Epidermal melanocyte (primary cell): ENCODE results near the gene NPR2.

ENCODE experiments used
- DNase-seq: peaks from one replicate; pipeline ENCODE4 v3.0.0; 2011; ENCODE audit warnings: low spot score; ENCODE audit not compliant: insufficient read length

The NPR2 gene

DNA sequence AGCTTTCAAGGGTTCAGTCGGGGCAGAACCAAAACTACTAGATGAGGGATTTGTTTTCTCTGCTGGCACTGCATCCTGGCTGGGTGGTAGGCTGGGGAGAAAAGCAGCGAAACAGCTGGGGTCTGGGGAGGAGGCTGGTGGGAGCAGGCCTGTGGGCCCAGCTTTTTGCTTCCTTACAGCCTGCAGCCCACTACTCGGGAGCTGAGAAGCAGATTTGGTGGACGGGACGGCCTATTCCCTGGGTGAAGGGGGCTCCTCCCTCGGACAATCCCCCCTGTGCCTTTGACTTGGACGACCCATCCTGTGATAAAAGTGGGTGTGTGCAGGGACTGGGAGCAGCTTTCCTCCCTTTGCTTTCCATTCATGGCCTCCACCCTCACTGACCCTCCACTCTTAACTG is 9.1 kb downstream of the NPR2 start:
- no peak for DNase-seq

DNA sequence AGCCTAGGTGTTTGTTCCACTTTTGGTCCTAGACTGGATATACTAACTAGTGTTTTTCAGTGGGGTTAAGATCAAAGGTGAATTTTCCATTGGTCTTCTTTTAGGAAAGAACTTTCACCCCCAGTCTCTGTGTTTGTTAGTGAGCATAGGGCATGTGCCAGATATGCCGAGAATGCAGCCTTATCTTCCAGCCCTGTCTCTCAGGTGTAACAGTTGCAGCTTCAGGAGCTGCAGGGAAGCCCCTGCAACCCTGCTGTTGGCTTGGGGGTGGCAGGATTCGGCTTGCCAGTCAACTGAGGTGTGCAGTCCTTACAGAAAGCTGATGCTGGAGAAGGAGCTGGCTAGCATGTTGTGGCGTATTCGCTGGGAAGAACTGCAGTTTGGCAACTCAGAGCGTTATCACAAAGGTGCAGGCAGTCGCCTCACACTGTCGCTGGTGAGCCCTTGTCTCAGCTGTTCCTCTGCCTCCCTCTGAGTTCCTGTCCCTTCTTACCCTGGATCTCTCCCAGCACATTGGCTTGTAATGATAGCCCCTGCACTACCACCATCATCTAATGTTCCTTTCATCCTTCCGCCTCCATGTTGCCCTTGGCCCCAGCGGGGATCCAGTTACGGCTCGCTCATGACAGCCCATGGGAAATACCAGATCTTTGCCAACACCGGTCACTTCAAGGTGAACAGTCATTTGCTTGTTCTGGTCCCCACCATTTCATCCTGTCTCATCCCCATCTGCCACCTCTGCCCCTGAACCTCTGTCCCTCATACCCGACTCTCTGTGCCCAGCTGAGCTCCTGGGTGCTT is 10.1 kb downstream of the NPR2 start:
- DNase-seq: no peak

DNA sequence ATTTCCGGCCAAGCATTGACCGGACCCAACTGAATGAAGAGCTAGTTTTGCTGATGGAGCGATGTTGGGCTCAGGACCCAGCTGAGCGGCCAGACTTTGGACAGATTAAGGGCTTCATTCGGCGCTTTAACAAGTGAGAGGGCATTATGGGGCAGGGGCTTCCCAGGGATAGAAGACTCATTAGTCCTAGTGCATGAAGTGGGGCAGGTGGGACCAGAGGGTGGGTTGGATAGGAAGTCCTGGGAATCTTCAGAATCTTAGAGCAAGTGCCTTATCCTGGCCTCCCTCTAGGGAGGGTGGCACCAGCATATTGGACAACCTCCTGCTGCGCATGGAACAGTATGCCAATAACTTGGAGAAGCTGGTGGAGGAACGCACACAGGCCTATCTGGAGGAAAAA is 14.7 kb downstream of the NPR2 start:
- DNase-seq: no peak

DNA sequence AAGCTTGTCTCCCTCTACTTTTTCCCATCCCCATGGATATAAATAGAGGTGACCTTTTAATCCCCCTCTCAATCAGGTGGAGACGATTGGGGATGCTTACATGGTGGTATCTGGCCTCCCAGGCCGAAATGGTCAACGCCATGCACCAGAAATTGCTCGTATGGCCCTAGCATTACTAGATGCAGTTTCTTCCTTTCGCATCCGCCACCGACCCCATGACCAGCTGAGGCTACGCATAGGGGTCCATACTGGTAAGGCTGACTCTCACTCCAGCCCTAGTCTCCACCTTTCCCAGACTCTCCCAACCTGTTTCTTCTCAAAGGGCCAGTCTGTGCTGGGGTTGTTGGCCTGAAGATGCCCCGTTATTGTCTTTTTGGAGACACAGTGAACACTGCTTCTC is 17.0 kb downstream of the NPR2 start:
- no peak for DNase-seq

DNA sequence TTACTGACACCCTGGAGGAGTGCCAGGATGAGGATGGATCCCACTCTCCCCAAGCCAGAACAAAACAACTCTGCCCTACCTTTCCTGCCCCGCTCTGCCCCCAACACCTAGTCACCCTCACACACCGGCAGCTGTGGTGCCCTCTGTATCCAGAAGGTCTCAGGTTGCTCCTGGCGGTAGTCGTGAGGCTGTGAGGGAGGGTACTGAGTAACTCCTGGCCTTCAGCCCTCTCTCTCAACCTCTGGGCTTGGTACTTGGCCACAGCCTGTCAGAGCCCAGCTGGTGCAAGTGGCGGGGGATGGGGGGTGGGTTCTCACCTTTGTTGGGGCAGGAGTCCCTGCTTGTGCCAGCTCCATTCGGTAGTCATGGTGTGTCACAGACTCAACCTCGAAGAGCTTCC is 18.7 kb downstream of the NPR2 start:
- no peak for DNase-seq

- no peak for DNase-seq
These were observed 20.1 kb downstream of the NPR2 start for GRCh38 chr9:35811381-35812024.

DNA sequence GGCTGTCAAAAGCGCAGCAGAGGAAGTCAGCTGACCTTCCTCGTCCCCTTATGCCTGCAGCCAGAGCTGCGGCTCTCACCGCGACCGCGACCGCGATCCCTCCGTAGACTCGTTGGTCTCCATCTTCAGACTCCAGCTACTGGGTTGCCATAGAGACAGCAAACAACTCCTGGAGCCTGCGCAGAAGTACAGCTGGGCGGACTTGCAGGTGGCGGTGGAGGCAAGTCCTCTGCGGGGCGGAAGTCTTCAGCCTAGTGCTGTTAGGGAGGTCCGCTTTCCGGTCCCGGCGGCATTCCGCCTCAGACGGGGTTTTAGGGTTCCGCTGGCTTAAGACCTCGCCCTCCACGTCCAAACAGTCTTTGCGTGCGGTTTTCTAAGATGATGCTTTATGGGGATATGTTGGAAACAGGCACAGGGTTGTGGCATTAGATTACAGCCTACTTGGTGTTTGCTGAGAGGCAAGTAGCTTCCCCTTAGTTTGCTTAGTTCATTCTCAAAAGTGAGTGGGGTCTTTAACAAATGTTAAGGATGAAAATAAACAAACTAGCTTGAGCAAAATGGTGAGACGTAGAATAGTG is 20.7 kb downstream of the NPR2 start, which contains the start of gene SPAG8:
TSS of gene SPAG8 (minus strand) at position 238 of the 578 bp plus-strand sequence. CDS start at position 123, 115 bp downstream.
- peak; percentile 94 for DNase-seq

DNA sequence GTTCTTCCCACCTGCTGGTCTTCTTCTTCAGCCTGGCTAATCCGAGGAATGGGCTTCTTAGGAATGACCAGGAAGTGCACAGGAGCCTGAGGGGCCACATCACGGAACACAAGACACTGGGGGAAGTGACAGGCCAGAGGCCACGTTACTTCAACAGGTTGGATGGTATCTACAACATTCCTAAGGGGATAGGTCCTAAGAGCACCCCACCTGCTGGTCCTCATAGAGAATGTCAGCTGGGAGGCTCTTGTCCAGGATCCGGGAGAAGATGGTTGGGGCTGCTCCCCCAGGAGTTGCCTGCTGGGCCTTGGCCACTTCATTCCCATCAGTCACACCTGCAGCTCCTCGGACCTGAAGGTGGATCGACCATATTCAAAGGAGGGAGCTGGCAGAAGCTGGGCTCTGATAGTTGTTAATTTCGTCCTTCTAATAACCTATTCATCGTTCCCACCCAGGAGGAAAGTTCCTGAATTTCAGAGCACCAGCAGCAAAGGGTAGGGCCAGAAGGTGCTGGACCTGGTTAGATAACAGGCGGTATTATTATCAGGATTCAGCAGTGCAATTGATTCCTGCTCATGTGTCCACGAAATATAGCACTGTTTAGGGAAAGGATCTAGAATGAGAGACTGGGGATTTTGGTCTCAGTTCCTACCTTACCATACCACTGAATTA is 22.2 kb downstream of the NPR2 start:
- no peak for DNase-seq

DNA sequence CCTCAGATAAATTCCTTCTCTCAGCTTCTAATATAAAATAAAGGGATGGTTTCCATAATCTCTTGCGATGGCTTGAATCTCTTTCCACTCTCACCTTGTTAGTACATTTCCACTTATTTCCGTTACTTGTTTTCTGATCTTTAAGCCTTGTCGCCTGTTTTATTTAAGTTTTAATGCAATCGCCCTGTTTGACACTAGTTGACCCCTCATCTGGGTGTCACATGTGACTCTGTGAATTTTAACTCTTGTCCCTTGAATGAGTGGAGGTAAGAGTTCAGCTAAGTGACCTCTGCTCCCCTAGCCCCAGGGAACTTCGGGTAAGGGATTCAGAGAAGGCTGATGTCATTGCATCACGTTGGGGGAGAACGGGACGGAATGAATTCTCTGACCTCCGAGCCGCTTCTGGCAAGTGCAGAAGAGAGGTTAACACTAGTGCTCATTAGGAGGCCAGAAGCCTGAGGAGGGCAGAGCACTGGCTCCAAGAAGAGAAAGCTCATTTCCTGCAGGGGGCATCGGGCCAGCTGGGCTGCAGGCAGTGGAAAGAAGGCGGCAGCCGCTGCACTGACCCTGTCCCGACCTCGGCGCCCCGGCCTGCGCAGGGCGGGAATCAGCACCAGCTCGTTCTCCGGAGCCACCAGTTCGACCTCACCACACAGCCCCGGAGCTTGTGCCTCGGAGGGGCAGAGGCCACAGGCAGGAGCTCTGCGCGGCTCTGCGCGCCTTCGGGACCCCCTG is 22.9 kb downstream of the NPR2 start:
- peak; percentile 33 for DNase-seq

GRCh38 chr9:35814841-35815543 is 23.6 kb downstream of the NPR2 start, which contains the start of gene HINT2:
Gene HINT2 (minus strand): TSS chr9:35815042. CDS start chr9:35814979, 63 bp downstream.
- DNase-seq: peak; percentile 95

- no peak for DNase-seq
These were observed 25.3 kb downstream of the NPR2 start for GRCh38 chr9:35816708-35817107.

DNA sequence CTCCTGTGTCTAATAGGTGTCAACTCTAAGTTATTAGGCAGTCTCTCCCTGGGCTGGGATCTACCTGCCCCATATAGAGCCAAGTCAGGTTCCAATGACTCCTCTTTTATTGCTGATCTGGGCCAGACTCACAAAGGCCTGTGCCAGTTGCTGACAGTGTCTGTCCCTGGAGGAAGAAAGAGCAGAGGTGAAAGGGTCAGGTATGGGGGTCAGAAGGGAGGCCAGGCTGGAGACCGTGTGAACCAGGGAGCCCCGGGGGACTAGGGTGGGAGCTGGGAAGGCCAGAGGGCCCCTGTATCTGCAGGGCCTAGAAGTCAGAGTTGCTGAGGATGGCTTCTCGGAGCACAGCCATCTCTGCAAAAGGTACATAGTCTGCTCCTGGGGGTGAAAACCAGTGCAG is 26.9 kb downstream of the NPR2 start:
- DNase-seq: no peak

DNA sequence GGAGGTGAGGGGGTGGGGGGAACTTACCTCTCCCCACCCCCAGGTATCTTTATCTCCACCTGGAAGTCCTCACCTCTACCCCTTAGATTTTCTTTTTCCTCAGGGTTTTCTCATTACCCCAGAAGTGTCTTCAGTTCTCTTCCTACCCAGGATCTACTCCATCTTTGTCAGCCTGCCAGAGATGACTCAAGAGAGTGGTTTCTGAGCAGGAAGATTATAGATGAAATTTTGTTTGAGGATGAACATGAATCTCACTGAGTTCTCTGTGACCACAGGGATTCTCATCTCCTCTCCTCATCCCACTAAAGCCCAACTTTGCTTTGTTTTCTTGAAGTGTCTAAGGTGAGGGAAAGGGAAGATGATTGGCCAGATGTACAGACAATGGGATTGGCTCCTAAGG is 28.7 kb downstream of the NPR2 start:
- DNase-seq: no peak

- DNase-seq: no peak
These were observed 31.5 kb downstream of the NPR2 start for GRCh38 chr9:35822926-35823325.

GRCh38 chr9:35826071-35826701 is 34.8 kb downstream of the NPR2 start:
- peak; percentile 57 for DNase-seq

DNA sequence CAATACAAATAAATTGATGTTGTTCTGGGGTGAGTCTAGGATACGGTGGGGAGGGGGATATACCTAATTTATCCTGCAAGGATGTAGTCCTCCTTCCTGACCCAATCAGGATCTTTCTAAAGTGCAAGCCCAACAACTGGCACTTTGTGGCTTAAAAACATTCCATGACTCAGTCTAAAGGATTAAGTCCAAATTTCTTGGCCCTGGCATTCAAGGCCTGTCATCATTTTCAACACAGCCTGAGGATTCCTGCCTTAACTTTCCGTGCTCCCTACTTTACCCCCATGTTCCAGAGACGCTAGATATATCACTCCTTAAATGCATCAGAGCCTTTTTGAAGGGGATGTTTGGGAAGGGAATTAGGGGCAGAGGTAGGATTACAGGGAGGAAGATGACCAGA is 36.1 kb downstream of the NPR2 start:
- DNase-seq: no peak

DNA sequence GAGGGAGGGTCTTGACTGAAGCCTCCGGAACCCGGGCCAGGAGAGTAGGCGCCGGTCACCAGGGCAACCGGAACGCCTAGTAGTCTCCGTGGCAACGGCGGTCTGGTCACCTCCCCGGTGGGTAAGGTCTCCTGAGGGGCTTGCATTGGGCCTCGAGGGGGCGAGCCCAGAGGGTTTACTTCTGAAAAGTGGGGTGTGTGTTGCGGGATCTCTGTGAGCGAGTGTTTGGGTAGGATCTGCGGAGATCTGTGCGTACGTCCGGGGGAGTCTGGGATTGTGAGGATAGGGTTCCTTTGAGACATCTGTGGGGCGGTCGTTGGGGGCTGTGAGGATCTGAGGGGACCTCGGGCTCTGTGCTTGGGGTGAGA is 37.3 kb downstream of the NPR2 start, which contains the start of gene FAM221B:
TSS of gene FAM221B (minus strand) at position 17 of the 368 bp plus-strand sequence. CDS start 2,571 bp downstream, outside the sequence.
- no peak for DNase-seq

GRCh38 chr9:35829084-35829763 is 37.8 kb downstream of the NPR2 start, which contains the start of gene TMEM8B:
Gene TMEM8B (plus strand): TSS chr9:35829228. CDS start chr9:35829448, 220 bp downstream.
- DNase-seq: peak; percentile 93

- DNase-seq: no peak
These were observed 38.3 kb downstream of the NPR2 start for GRCh38 chr9:35829764-35830096.
